ENCODE results near the gene TMEM272. TPM values are rescaled to one million over a fixed set of nuclear protein-coding genes. Genes with fewer than 3 reads are reported as not detected.

Gene TMEM272
- total and polyA plus RNA-seq, 12 donors = 0.09 to 2.7 (median 0.56) TPM

- Histone ChIP-seq H3K36me3 (peaks cover 0 to 86% (median 5%) of the 10 kb centered on the region in 9 donors), H3K27ac (peak overlapping the region in 6 of 10 donors; percentile 27 to 82 (median 66)), H3K4me3 (no peak overlapping the region), H3K9me3 (no peaks in the 10 kb centered on the region), H3K4me1 (peaks cover 7 to 22% (median 21%) of the 10 kb centered on the region in 9 donors), H3K27me3 (no peaks in the 10 kb centered on the region)
- 92% methylated on average over 2 of the region's 2 CpGs for WGBS, 2 donors
- TF ChIP-seq CTCF (IDR thresholded peaks at IDR 0.05) = no peak
- ATAC-seq = no peak
- intact Hi-C loops (cut with DNase I) = loop anchor here in 1 of 10 donors (10.0 kb wide), 1 partner anchor 179 kb away; the partner anchor contains the start of gene WDFY2
- no peak for DNase-seq
Observed at GRCh38 chr13:51763486-51763885, 81.5 kb downstream of the TMEM272 start.

Other genes with a start within 250 kb of the TMEM272 start
- gene DHRS12, start 41.0 kb downstream of the TMEM272 start, total RNA-seq = 10 to 100 TPM in 6 of 10 donors, 1 to 10 TPM in 4; 8.6 to 14.0 (median 10.3) TPM
- 10 to 100 TPM in 1 of 2 donors, 1 to 10 TPM in 1; 5.5 to 20.6 TPM for gene DHRS12, start 41.0 kb downstream of the TMEM272 start, polyA plus RNA-seq
- not detected for gene CCDC70, start 16.8 kb upstream of the TMEM272 start, total RNA-seq
- not detected for gene CCDC70, start 16.8 kb upstream of the TMEM272 start, polyA plus RNA-seq
- 1 to 10 TPM; 3.0 to 9.3 (median 6.0) TPM for gene ATP7B, start 166.3 kb upstream of the TMEM272 start, total RNA-seq
- 1 to 10 TPM; 2.0 to 3.2 TPM for gene ATP7B, start 166.3 kb upstream of the TMEM272 start, polyA plus RNA-seq
- 10 to 100 TPM; 16.5 to 24.9 (median 22.2) TPM for gene ALG11, start 167.2 kb upstream of the TMEM272 start, total RNA-seq
- 1 to 10 TPM; 2.8 to 6.4 TPM for gene ALG11, start 167.2 kb upstream of the TMEM272 start, polyA plus RNA-seq
- gene UTP14C, start 179.5 kb upstream of the TMEM272 start, total RNA-seq = 10 to 100 TPM in 8 of 10 donors, 1 to 10 TPM in 2; 8.9 to 15.1 (median 12.4) TPM
- gene UTP14C, start 179.5 kb upstream of the TMEM272 start, polyA plus RNA-seq = 1 to 10 TPM; 3.0 to 4.9 TPM